HG02938 (cell line): ENCODE results near the gene LIAS.

Source experiments
- ATAC-seq: cut with Tn5 transposase; IDR thresholded peaks from one replicate; pipeline ENCODE4 v1.9.1; 2021; ENCODE audit warnings: mild to moderate bottlenecking, moderate library complexity; ENCODE audit not compliant: unreplicated experiment

Gene LIAS

DNA sequence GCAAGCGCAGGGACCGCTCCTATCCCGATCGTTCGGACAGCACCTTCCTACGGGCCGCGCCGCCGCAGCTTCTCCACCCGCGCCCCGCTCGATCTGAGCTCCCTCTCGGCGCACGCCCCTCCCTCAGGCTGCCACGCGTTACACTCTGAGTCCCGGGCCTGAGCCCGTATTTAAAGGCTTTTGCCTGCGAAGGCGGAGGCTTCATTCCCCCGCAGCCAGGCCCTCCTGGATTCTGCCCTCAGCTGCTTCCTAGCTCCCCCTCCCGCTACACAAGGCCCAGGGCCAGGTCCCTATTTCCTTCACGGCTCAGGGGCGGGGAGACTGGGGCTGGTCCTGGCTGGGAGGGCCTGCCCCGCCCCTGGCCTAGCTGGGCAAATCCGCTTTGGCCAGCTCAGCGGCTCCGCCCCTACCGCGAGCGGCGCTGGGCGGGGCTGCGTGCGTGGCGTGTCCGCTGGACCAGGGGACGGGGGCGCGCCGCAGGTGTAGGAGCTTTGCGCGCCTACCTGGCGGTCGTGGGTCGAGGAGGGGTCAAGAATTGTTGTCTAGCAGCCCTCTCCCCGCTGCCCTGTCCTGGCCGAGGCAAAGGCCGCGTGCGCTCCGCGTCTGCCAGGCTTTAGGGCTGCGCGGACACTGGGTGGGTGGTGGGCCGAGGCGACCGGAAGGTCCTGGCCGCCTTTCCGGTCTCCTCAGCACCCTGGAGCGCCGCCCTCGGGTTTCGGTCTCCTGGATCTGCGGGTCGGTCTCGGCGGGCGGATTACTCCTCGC lies 68.6 kb downstream of the LIAS start, which contains the start of gene UGDH:
TSS of gene UGDH (minus strand) at position 144 of the 765 bp plus-strand sequence. CDS start 5,927 bp downstream, outside the sequence.
- peak; percentile 91 for ATAC-seq

DNA sequence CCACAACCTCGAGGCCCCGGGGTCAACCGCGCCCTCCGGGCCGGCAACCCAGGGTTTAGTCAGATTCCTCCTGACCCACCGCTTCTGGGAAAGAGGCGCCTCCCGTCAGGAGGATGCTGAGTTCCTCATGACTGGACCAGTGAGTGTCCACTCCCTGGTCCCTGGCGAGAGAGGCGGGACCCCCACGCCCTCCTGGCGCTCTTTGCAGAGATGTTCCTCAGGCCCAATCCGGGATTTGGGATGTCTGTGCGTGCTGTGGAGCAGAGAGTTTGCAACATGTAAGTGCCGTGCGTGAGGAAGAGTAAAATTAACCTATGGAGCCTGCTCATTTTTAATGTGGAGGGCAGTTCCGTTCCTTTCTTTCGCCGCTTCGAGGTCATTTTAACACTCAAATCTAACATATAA lies 69.2 kb downstream of the LIAS start:
- ATAC-seq: no peak
